ENCODE measurements around the gene SERINC2. TPM values are rescaled to one million over a fixed set of nuclear protein-coding genes. Genes with fewer than 3 reads are reported as not detected.

SERINC2 gene
- total RNA-seq, 2 experiments from 2014 or later, result 0.16 TPM; not detected in 1

DNA sequence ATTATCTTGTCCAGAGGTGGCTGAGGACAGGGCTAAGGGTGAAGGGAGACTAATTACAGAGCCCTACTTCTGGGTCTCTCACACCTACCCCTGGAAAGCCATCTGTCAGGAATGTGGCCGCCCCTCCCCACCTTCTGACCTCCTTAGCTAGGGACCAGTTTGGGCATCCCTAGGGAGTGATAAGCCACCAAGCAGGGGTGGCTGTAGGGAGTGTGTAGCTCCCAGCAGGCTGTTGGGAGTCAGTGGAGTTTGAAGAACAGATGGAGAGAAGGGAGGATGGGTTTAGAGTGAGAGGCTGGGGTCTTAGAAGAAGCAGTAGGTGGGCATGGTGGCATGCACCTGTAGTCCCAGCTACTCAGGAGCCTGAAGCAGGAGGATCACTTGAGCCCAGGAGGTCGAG is 808 bp upstream of the SERINC2 start:
- TF ChIP-seq CTCF (IDR thresholded peaks at IDR 0.05), result no peak
- H3K27ac Mint-ChIP-seq, result no peak overlapping the region
- intact Hi-C loops (cut with micrococcal nuclease), result no loop called here

DNA sequence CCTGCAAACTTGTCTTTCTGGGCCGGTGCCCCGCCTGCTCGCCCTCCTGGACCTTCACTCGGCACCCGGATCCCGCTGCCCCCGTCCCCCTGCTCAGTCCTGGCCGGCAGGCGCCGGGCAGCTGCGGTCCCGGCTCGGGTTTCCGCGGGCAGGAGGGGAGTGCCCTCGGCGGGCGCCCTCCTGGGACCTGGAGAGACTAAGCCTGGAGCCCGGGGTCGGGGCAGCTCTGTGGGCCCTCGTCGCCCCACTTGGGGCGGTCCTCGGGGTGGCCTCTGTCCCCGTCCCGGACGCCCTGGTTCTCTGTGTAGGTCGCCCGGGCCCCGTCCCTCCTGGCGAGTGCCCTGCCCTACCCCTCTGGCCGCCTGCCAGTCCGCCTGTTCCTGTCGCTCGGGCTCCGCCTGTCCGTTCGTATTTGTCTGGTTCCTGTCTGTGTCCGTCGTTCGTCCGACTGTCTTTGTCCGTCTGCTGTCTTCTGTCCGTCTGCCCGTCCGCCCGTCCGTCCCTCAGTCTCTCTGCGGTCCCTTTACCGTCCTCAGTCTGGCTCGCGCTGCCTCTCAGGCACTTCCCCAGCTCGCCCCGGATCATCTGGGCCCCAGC is 490 bp downstream of the SERINC2 start:
- ChIA-PET POLR2A (no interaction called here), CTCF (interaction anchor here (1.4 to 1.6 kb wide), 2 partner anchors 17 to 19 kb away, joined by 4 to 6 read pairs; no protein-coding TSS in a partner anchor)
- intact Hi-C loops (cut with micrococcal nuclease), result no loop called here
- no peak overlapping the region for H3K27ac Mint-ChIP-seq
- DNase-seq (peak; percentile 19), ATAC-seq (peak; percentile 58)
- H3K9me3 Mint-ChIP-seq, result no peaks in the 10 kb centered on the region
- H3K36me3 Mint-ChIP-seq (ENCODE audit: low read depth), result no peaks in the 10 kb centered on the region
- peaks cover 50% of the 10 kb centered on the region for H3K27me3 Mint-ChIP-seq
- peaks cover 3% of the 10 kb centered on the region for H3K4me1 Mint-ChIP-seq (ENCODE audit: low read depth)
- TF ChIP-seq CTCF (IDR thresholded peaks at IDR 0.05), result no peak
- H3K4me3 Mint-ChIP-seq, result peak overlapping the region; percentile 67

More for the DNA sequence above, 808 bp upstream of the SERINC2 start:
- POLR2A ChIA-PET, result no interaction called here
- H3K27me3 Mint-ChIP-seq, result peaks cover 50% of the 10 kb centered on the region
- DNase-seq, result no peak
- H3K4me3 Mint-ChIP-seq, result peak overlapping the region; percentile 41
- H3K9me3 Mint-ChIP-seq, result no peaks in the 10 kb centered on the region
- H3K36me3 Mint-ChIP-seq (ENCODE audit: low read depth), result no peaks in the 10 kb centered on the region
- peaks cover 3% of the 10 kb centered on the region for H3K4me1 Mint-ChIP-seq (ENCODE audit: low read depth)
- no peak for ATAC-seq
- CTCF ChIA-PET, result interaction anchor here (0.7 to 2.6 kb wide), 2 partner anchors 18 to 136 kb away, joined by 4 to 13 read pairs; no protein-coding TSS in a partner anchor

DNA sequence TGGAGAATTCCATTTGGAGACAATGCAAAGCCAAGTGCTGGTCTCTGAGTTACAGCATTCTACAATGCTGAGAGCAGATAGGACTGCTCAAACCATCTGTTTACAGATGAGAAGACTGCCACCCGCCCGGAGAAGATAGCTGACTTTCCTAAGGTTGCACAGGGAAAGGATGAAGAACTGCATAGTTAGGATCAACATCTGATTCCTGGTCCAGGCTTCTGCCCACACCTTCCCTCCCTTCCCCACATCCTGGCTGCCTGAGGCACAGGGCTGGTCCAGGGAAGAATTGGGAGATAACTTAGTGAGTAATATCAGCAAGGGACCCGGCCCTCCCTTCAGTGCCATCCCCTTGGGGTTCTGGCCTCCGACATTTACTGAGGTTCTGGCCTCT is 2.0 kb downstream of the SERINC2 start:
- intact Hi-C loops (cut with micrococcal nuclease), result no loop called here
- Mint-ChIP-seq H3K9me3 (no peaks in the 10 kb centered on the region), H3K27me3 (peaks cover 44% of the 10 kb centered on the region), H3K27ac (no peak overlapping the region), H3K4me3 (no peak overlapping the region), H3K36me3 (ENCODE audit: low read depth) (no peaks in the 10 kb centered on the region), H3K4me1 (ENCODE audit: low read depth) (peaks cover 3% of the 10 kb centered on the region)
- DNase-seq, result no peak
- CTCF ChIA-PET, result interaction anchor here (1.1 to 1.6 kb wide), 2 partner anchors 19 to 21 kb away, joined by 3 to 6 read pairs; no protein-coding TSS in a partner anchor
- ATAC-seq, result no peak
- POLR2A ChIA-PET, result no interaction called here
- no peak for TF ChIP-seq CTCF (IDR thresholded peaks at IDR 0.05)

- ATAC-seq, result no peak
These were observed 2.6 kb downstream of the SERINC2 start for GRCh38 chr1:31415658-31416057.

More at GRCh38 chr1:31415658-31416057, 2.6 kb downstream of the SERINC2 start:
- DNase-seq, result no peak
- Mint-ChIP-seq H3K4me1 (ENCODE audit: low read depth) (peaks cover 3% of the 10 kb centered on the region), H3K9me3 (no peaks in the 10 kb centered on the region), H3K4me3 (no peak overlapping the region), H3K27ac (no peak overlapping the region), H3K27me3 (peaks cover 39% of the 10 kb centered on the region), H3K36me3 (ENCODE audit: low read depth) (no peaks in the 10 kb centered on the region)
- TF ChIP-seq CTCF (IDR thresholded peaks at IDR 0.05), result no peak
- CTCF ChIA-PET, result interaction anchor here (1.1 kb wide), 1 partner anchor 21 kb away, joined by 3 read pairs; no protein-coding TSS in a partner anchor
- POLR2A ChIA-PET, result no interaction called here
- intact Hi-C loops (cut with micrococcal nuclease), result no loop called here

All from activated CD8-positive, alpha-beta T cell treated with anti-CD3 and anti-CD28 coated beads for 36 hours (primary cell).